ENCODE data around the gene PLEKHG1. TPM values are rescaled to one million over a fixed set of nuclear protein-coding genes. Genes with fewer than 3 reads are reported as not detected.

Gene PLEKHG1
- total RNA-seq, 1 donor from 2014 or later: 135 TPM

DNA sequence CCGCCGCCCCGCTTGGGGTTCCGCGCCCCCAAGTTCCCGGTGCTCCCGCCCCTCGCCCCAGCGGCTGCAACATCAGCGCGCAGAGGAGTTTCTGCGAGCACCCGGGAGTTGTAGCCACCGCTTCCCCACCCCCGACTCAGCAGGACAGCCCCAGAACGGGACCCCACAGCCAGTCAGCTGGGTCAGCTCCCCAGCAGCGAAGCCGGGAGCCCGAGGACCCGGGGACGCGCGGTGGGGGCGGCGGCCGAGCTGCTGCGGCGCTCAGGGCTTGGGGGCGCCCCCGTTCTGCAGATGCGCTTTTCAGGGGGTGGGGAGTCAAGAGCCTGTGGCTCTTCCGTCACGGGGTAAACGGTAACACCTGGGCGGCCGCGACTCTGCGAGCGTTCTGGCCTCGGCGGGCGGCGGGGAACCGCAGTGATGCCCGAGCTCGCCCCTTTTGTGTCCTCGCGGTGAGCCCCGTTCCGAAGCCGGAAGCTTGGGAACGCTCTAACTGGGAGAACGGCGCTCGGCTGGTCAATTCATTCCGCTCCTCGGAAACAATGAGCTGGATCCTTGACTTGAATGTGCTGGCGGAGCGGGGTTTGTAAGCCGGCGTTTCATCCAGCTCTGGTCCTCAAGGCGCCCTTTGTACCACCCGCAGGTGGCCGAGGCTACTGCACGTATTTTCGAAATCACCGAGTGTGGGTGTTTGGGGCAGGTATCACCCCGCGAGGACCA, 774 bp downstream of the PLEKHG1 start:
- Mint-ChIP-seq H3K4me3 (ENCODE audit: unreplicated experiment) (peak overlapping the region; percentile 98), H3K4me1 (ENCODE audit: unreplicated experiment) (peaks cover 68% of the 10 kb centered on the region), H3K36me3 (ENCODE audit: low read depth, unreplicated experiment) (peaks cover 5% of the 10 kb centered on the region), H3K27ac (ENCODE audit: unreplicated experiment) (peak overlapping the region; percentile 87), H3K9me3 (ENCODE audit: unreplicated experiment) (no peaks in the 10 kb centered on the region), H3K27me3 (ENCODE audit: unreplicated experiment) (peaks cover 4% of the 10 kb centered on the region)
- peak; percentile 79 for DNase-seq (ENCODE audit: low spot score)
- TF ChIP-seq, protein P1, sequence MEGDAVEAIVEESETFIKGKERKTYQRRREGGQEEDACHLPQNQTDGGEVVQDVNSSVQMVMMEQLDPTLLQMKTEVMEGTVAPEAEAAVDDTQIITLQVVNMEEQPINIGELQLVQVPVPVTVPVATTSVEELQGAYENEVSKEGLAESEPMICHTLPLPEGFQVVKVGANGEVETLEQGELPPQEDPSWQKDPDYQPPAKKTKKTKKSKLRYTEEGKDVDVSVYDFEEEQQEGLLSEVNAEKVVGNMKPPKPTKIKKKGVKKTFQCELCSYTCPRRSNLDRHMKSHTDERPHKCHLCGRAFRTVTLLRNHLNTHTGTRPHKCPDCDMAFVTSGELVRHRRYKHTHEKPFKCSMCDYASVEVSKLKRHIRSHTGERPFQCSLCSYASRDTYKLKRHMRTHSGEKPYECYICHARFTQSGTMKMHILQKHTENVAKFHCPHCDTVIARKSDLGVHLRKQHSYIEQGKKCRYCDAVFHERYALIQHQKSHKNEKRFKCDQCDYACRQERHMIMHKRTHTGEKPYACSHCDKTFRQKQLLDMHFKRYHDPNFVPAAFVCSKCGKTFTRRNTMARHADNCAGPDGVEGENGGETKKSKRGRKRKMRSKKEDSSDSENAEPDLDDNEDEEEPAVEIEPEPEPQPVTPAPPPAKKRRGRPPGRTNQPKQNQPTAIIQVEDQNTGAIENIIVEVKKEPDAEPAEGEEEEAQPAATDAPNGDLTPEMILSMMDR (IDR thresholded peaks at IDR 0.05; ENCODE audit: unreplicated experiment): peak; percentile 62

DNA sequence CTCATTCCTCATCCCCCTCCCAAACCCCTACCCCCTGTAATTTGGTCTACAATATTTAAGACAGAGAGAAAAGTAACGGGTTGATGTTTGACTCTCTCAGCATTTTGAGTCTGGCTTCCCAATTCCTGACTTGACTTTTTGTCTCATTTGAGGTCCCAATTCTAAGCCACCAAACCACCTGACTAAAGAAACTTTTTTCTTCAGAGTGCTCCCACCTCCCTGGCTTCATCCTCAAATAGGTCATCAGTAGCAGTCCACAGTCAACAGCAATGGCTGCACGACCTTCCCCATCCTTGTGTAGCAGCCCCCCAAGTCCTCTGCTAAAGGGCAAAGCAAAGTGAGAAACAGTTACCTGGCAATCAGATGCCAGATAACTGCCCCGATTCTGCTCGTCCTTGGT, 1.8 kb downstream of the PLEKHG1 start:
- TF ChIP-seq, protein P1 (IDR thresholded peaks at IDR 0.05; ENCODE audit: unreplicated experiment): no peak
- no peak overlapping the region for H3K27ac Mint-ChIP-seq (ENCODE audit: unreplicated experiment)
- H3K9me3 Mint-ChIP-seq (ENCODE audit: unreplicated experiment): no peaks in the 10 kb centered on the region
- peaks cover 7% of the 10 kb centered on the region for H3K36me3 Mint-ChIP-seq (ENCODE audit: low read depth, unreplicated experiment)
- DNase-seq (ENCODE audit: low spot score): no peak
- peaks cover 72% of the 10 kb centered on the region for H3K4me1 Mint-ChIP-seq (ENCODE audit: unreplicated experiment)
- H3K27me3 Mint-ChIP-seq (ENCODE audit: unreplicated experiment): peaks cover 4% of the 10 kb centered on the region
- H3K4me3 Mint-ChIP-seq (ENCODE audit: unreplicated experiment): peak overlapping the region; percentile 98

DNA sequence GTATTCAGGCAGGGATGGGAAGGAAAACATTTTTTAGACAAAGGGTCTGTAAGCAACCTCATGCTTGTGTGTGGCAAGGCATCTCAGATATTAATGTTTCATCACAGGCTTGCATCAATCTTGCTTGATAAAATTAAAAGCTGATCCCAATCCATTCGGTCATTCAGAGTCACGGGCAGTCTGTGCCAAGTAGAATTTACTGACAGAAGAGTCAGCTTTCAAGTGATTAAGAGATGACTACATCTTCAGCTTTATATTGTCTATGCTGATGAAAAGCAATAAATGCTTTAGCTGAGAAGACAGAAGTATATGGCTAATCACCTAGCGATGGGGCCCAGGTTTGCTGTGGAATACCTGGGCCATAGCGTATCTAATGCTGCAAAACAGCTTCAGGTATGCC, 3.5 kb downstream of the PLEKHG1 start:
- TF ChIP-seq, protein P1 (IDR thresholded peaks at IDR 0.05; ENCODE audit: unreplicated experiment): no peak
- Mint-ChIP-seq H3K27ac (ENCODE audit: unreplicated experiment) (no peak overlapping the region), H3K9me3 (ENCODE audit: unreplicated experiment) (no peaks in the 10 kb centered on the region), H3K36me3 (ENCODE audit: low read depth, unreplicated experiment) (peaks cover 18% of the 10 kb centered on the region), H3K27me3 (ENCODE audit: unreplicated experiment) (peaks cover 4% of the 10 kb centered on the region), H3K4me3 (ENCODE audit: unreplicated experiment) (no peak overlapping the region), H3K4me1 (ENCODE audit: unreplicated experiment) (peaks cover 80% of the 10 kb centered on the region)
- no peak for DNase-seq (ENCODE audit: low spot score)

DNA sequence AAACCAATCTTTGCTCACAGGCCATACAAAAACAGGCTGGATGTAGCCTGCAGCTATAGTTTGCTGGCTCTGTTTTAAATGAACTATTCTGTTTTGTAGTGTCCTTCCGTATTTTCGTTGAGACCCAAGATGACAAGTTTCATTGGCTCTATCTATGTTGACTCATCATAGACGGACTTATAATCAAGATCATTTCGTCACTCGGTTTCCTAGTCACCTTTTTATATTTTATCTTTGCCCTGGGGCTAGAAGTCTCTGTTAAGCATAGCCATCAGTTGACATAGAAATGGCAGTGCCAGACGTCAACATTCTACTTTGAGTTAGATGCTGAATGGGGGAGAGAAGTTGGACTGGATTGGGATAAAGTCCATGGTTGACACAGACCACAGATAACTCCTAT, 4.8 kb downstream of the PLEKHG1 start:
- Mint-ChIP-seq H3K4me1 (ENCODE audit: unreplicated experiment) (peaks cover 80% of the 10 kb centered on the region), H3K27ac (ENCODE audit: unreplicated experiment) (no peak overlapping the region)

DNA sequence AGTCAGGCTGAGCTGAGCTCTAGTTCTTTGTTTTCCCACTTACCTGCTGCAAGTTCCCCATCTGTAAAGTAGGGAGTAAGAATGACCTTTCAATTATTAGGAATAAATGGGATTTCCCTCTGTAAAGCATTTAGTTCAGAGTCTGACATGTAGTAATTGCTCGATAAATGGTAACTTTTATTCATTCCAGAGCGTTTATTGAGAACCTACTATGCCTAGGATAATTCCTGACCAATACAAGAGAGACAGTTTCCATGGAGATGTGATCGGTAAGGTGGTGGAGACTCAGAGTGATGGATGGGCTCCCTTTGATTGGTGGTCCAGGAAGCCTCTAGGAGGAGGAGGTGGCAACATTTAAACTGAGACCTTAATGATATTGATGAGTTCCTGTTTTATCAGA, 5.6 kb downstream of the PLEKHG1 start:
- no peak for DNase-seq (ENCODE audit: low spot score)
- TF ChIP-seq, protein P1 (IDR thresholded peaks at IDR 0.05; ENCODE audit: unreplicated experiment): no peak
- H3K27me3 Mint-ChIP-seq (ENCODE audit: unreplicated experiment): peaks cover 2% of the 10 kb centered on the region
- no peak overlapping the region for H3K4me3 Mint-ChIP-seq (ENCODE audit: unreplicated experiment)
- peaks cover 86% of the 10 kb centered on the region for H3K4me1 Mint-ChIP-seq (ENCODE audit: unreplicated experiment)
- no peaks in the 10 kb centered on the region for H3K9me3 Mint-ChIP-seq (ENCODE audit: unreplicated experiment)
- no peak overlapping the region for H3K27ac Mint-ChIP-seq (ENCODE audit: unreplicated experiment)
- H3K36me3 Mint-ChIP-seq (ENCODE audit: low read depth, unreplicated experiment): peaks cover 33% of the 10 kb centered on the region

More for the DNA sequence above, 4.8 kb downstream of the PLEKHG1 start:
- Mint-ChIP-seq H3K4me3 (ENCODE audit: unreplicated experiment) (no peak overlapping the region), H3K36me3 (ENCODE audit: low read depth, unreplicated experiment) (peaks cover 31% of the 10 kb centered on the region), H3K9me3 (ENCODE audit: unreplicated experiment) (no peaks in the 10 kb centered on the region), H3K27me3 (ENCODE audit: unreplicated experiment) (no peaks in the 10 kb centered on the region)
- no peak for DNase-seq (ENCODE audit: low spot score)
- TF ChIP-seq, protein P1 (IDR thresholded peaks at IDR 0.05; ENCODE audit: unreplicated experiment): no peak

Measured in endothelial cell (in vitro differentiated cells).